ENCODE measurements around the gene TAS1R3. TPM values are rescaled to one million over a fixed set of nuclear protein-coding genes. Genes with fewer than 3 reads are reported as not detected.

The TAS1R3 gene
- total RNA-seq, 1 experiment from 2014 or later: 0.07 TPM

- RAD21 ChIA-PET (ENCODE audit: low non-redundant PET in 1 of 2, low total read pairs in 2 of 2, uncharacterized antibody in 2 of 2, unreplicated experiment in 2 of 2): no interaction called here
- Histone ChIP-seq H3K9me3 (ENCODE audit: control insufficient read depth in 1 of 2, insufficient read depth in 1 of 2, low read depth in 1 of 2, low read length in 2 of 2) (no peaks in the 10 kb centered on the region), H3K79me2 (ENCODE audit: insufficient read depth, low read length) (peaks cover 35% of the 10 kb centered on the region), H3K4me3 (replicated peaks in 1 of 2; ENCODE audit: low read depth in 1 of 2, low read length in 2 of 2) (no peak overlapping the region), H3K4me2 (ENCODE audit: low read length) (no peak overlapping the region), H2AFZ (ENCODE audit: low read depth, low read length, poor library complexity, severe bottlenecking) (no peak overlapping the region), H3K9me2 (ENCODE audit: insufficient read depth) (no peaks in the 10 kb centered on the region), H3K27me3 (ENCODE audit: insufficient read depth, low read length) (no peaks in the 10 kb centered on the region), H3K27ac (ENCODE audit: low read depth, low read length) (no peak overlapping the region), H3K9ac (ENCODE audit: low read length) (no peak overlapping the region), H4K20me1 (ENCODE audit: insufficient read depth) (no peaks in the 10 kb centered on the region), H3K4me1 (ENCODE audit: control insufficient read depth in 1 of 2, insufficient read depth in 2 of 2, low read length in 2 of 2) (peaks cover 21 to 37% of the 10 kb centered on the region in 2 experiments), H3K36me3 (ENCODE audit: control insufficient read depth in 1 of 2, insufficient read depth in 2 of 2, low read length in 2 of 2) (no peaks in the 10 kb centered on the region; a peak in 1 of 4 replicates)
- ATAC-seq (no peak), DNase-seq (ENCODE audit: low read depth, low spot score) (no peak)
- POLR2A ChIA-PET: no interaction called here
- CTCF ChIA-PET: no interaction called here
- TF ChIP-seq SRF (IDR thresholded peaks at IDR 0.05; ENCODE audit: low read depth): no peak
- no peak for TF ChIP-seq ELF1 (IDR thresholded peaks at IDR 0.05; ENCODE audit: borderline replicate concordance, low read depth)
- TF ChIP-seq CBX3 (IDR thresholded peaks at IDR 0.05; ENCODE audit: low read depth): no peak
- TF ChIP-seq ZNF274 (IDR thresholded peaks at IDR 0.05; ENCODE audit: low read depth, low read length): no peak
- no peak for TF ChIP-seq CEBPB (IDR thresholded peaks at IDR 0.05; ENCODE audit: low read depth)
- BruUV-seq (replicated peaks): no TSS peak
- intact Hi-C loops (cut with micrococcal nuclease): no loop called here
Measured at GRCh38 chr1:1327291-1327690, 3.8 kb upstream of the TAS1R3 start.

DNA sequence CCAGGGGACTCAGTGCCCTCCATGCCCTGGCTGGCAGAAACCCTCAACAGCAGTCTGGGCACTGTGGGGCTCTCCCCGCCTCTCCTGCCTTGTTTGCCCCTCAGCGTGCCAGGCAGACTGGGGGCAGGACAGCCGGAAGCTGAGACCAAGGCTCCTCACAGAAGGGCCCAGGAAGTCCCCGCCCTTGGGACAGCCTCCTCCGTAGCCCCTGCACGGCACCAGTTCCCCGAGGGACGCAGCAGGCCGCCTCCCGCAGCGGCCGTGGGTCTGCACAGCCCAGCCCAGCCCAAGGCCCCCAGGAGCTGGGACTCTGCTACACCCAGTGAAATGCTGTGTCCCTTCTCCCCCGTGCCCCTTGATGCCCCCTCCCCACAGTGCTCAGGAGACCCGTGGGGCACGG, 2.8 kb upstream of the TAS1R3 start:
- Histone ChIP-seq H3K9ac (ENCODE audit: low read length) (no peak overlapping the region), H3K36me3 (ENCODE audit: control insufficient read depth in 1 of 2, insufficient read depth in 2 of 2, low read length in 2 of 2) (no peaks in the 10 kb centered on the region), H3K4me1 (ENCODE audit: control insufficient read depth in 1 of 2, insufficient read depth in 2 of 2, low read length in 2 of 2) (peaks cover 18 to 41% of the 10 kb centered on the region in 2 experiments), H3K27me3 (ENCODE audit: insufficient read depth, low read length) (no peaks in the 10 kb centered on the region), H3K27ac (ENCODE audit: low read depth, low read length) (no peak overlapping the region), H3K79me2 (ENCODE audit: insufficient read depth, low read length) (peaks cover 28% of the 10 kb centered on the region), H4K20me1 (ENCODE audit: insufficient read depth) (no peaks in the 10 kb centered on the region), H3K4me3 (replicated peaks in 1 of 2; ENCODE audit: low read depth in 1 of 2, low read length in 2 of 2) (no peak overlapping the region), H3K9me2 (ENCODE audit: insufficient read depth) (no peaks in the 10 kb centered on the region), H3K9me3 (ENCODE audit: control insufficient read depth in 1 of 2, insufficient read depth in 1 of 2, low read depth in 1 of 2, low read length in 2 of 2) (no peaks in the 10 kb centered on the region), H3K4me2 (ENCODE audit: low read length) (no peak overlapping the region), H2AFZ (ENCODE audit: low read depth, low read length, poor library complexity, severe bottlenecking) (no peak overlapping the region)
- BruUV-seq (replicated peaks): no TSS peak
- CTCF ChIA-PET: no interaction called here
- POLR2A ChIA-PET: no interaction called here
- ATAC-seq (no peak), DNase-seq (ENCODE audit: low read depth, low spot score) (no peak)
- intact Hi-C loops (cut with micrococcal nuclease): no loop called here
- TF ChIP-seq ELF1 (IDR thresholded peaks at IDR 0.05; ENCODE audit: borderline replicate concordance, low read depth) (no peak), CBX3 (IDR thresholded peaks at IDR 0.05; ENCODE audit: low read depth) (no peak), JUND (IDR thresholded peaks at IDR 0.05) (no peak), SP1 (IDR thresholded peaks at IDR 0.05; ENCODE audit: low read depth) (no peak), ZNF274 (IDR thresholded peaks at IDR 0.05; ENCODE audit: low read depth, low read length) (no peak), RAD21 (IDR thresholded peaks at IDR 0.05; ENCODE audit: low read depth) (no peak), TCF7L2 (IDR thresholded peaks at IDR 0.05; ENCODE audit: borderline replicate concordance, extremely low read depth, insufficient read depth, insufficient read length) (no peak), POLR2AphosphoS5 (IDR thresholded peaks at IDR 0.05; ENCODE audit: low read depth, low read length) (no peak), SRF (IDR thresholded peaks at IDR 0.05; ENCODE audit: low read depth) (no peak), EZH2 (IDR thresholded peaks at IDR 0.05) (no peak), FOSL1 (IDR thresholded peaks at IDR 0.05; ENCODE audit: low read depth) (no peak), YY1 (IDR thresholded peaks at IDR 0.05; ENCODE audit: extremely low read depth, insufficient replicate concordance, low read depth, low read length) (no peak), ATF3 (IDR thresholded peaks at IDR 0.05) (no peak), POLR2A (IDR thresholded peaks at IDR 0.05; ENCODE audit: borderline replicate concordance, extremely low read depth, insufficient read depth, insufficient read length) (no peak), CEBPB (IDR thresholded peaks at IDR 0.05; ENCODE audit: low read depth) (no peak), ZFX (IDR thresholded peaks at IDR 0.05) (no peak), EZH2phosphoT487 (IDR thresholded peaks at IDR 0.05; ENCODE audit: borderline replicate concordance) (no peak)
- TF ChIP-seq, protein P1, sequence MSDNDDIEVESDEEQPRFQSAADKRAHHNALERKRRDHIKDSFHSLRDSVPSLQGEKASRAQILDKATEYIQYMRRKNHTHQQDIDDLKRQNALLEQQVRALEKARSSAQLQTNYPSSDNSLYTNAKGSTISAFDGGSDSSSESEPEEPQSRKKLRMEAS (IDR thresholded peaks at IDR 0.05): no peak
- TF ChIP-seq, protein P2, sequence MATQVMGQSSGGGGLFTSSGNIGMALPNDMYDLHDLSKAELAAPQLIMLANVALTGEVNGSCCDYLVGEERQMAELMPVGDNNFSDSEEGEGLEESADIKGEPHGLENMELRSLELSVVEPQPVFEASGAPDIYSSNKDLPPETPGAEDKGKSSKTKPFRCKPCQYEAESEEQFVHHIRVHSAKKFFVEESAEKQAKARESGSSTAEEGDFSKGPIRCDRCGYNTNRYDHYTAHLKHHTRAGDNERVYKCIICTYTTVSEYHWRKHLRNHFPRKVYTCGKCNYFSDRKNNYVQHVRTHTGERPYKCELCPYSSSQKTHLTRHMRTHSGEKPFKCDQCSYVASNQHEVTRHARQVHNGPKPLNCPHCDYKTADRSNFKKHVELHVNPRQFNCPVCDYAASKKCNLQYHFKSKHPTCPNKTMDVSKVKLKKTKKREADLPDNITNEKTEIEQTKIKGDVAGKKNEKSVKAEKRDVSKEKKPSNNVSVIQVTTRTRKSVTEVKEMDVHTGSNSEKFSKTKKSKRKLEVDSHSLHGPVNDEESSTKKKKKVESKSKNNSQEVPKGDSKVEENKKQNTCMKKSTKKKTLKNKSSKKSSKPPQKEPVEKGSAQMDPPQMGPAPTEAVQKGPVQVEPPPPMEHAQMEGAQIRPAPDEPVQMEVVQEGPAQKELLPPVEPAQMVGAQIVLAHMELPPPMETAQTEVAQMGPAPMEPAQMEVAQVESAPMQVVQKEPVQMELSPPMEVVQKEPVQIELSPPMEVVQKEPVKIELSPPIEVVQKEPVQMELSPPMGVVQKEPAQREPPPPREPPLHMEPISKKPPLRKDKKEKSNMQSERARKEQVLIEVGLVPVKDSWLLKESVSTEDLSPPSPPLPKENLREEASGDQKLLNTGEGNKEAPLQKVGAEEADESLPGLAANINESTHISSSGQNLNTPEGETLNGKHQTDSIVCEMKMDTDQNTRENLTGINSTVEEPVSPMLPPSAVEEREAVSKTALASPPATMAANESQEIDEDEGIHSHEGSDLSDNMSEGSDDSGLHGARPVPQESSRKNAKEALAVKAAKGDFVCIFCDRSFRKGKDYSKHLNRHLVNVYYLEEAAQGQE (IDR thresholded peaks at IDR 0.05; ENCODE audit: low read depth): no peak
- RAD21 ChIA-PET (ENCODE audit: low non-redundant PET in 1 of 2, low total read pairs in 2 of 2, uncharacterized antibody in 2 of 2, unreplicated experiment in 2 of 2): no interaction called here

Data from HCT116 (cell line).